GM23338 (cell line): Measurements from ENCODE around the gene SLCO3A1. TPM values are rescaled to one million over a fixed set of nuclear protein-coding genes. Genes with fewer than 3 reads are reported as not detected.

Experiments
- ATAC-seq: fragments of 200-7000 bp; cut with Tn5 transposase; 3 replicates; pipeline ENCODE4 v1.9.1; 2020
- DNase-seq: peaks from one replicate; pipeline ENCODE4 v3.0.0-alpha.2; 2015; ENCODE audit warnings: low spot score
- H2AFZ ChIP-seq: fragments of 200-600 bp; sonication (generic); 2 replicates; pipeline ENCODE4 v1.8.0; 2016; ENCODE audit warnings: antibody characterized with exemption, mild to moderate bottlenecking, moderate library complexity
- H3F3A ChIP-seq: fragments of 200-600 bp; sonication (generic); replicated peaks from 2 replicates; pipeline ENCODE4 v1.8.0; 2017; ENCODE audit warnings: antibody characterized with exemption, mixed run types, low read depth
- H3K27ac ChIP-seq: fragments of 200-600 bp; sonication (generic); 2 replicates; pipeline ENCODE4 v1.6.1; 2016; ENCODE audit warnings: low read depth
- H3K27me3 ChIP-seq: fragments of 200-600 bp; sonication (generic); 2 replicates; pipeline ENCODE4 v1.8.0; 2016; ENCODE audit warnings: mild to moderate bottlenecking, mixed run types, moderate library complexity; ENCODE audit not compliant: insufficient read depth
- H3K36me3 ChIP-seq: fragments of 200-600 bp; sonication (generic); 2 replicates; pipeline ENCODE4 v1.8.0; 2016; ENCODE audit warnings: mild to moderate bottlenecking; ENCODE audit not compliant: insufficient read depth
- H3K4me1 ChIP-seq: fragments of 200-600 bp; sonication (generic); 2 replicates; pipeline ENCODE4 v1.8.0; 2016; ENCODE audit warnings: mild to moderate bottlenecking, moderate library complexity; ENCODE audit not compliant: insufficient read depth
- H3K4me2 ChIP-seq: fragments of 200-600 bp; sonication (generic); 2 replicates; pipeline ENCODE4 v1.7.1; 2017; ENCODE audit warnings: mixed run types
- H3K4me3 ChIP-seq: fragments of 200-600 bp; sonication (generic); 2 replicates; pipeline ENCODE4 v1.6.1; 2016; ENCODE audit warnings: mixed run types
- H3K79me2 ChIP-seq: fragments of 200-600 bp; sonication (generic); replicated peaks from 2 replicates; pipeline ENCODE4 v1.8.0; 2017; ENCODE audit warnings: mild to moderate bottlenecking; ENCODE audit not compliant: insufficient read depth
- H3K9me2 ChIP-seq: fragments of 200-600 bp; sonication (generic); 2 replicates; pipeline ENCODE4 v1.8.0; 2017; ENCODE audit not compliant: insufficient read depth
- H4K20me1 ChIP-seq: fragments of 200-600 bp; sonication (generic); replicated peaks from 2 replicates; pipeline ENCODE4 v1.8.0; 2017; ENCODE audit warnings: mild to moderate bottlenecking; ENCODE audit not compliant: insufficient read depth
- H3K27ac Mint-ChIP-seq: 2 replicates; pipeline ENCODE4 v1.8.0; 2020; ENCODE audit warnings: inconsistent platforms, mild to moderate bottlenecking, moderate library complexity, mixed read lengths
- H3K27me3 Mint-ChIP-seq: 3 replicates; pipeline ENCODE4 v1.8.0; 2022; ENCODE audit warnings: low read depth, mild to moderate bottlenecking, moderate library complexity, mixed read lengths, inconsistent platforms; ENCODE audit not compliant: insufficient read depth, poor library complexity
- H3K36me3 Mint-ChIP-seq: 3 replicates; pipeline ENCODE4 v1.8.0; 2021; ENCODE audit warnings: low read depth, mild to moderate bottlenecking, inconsistent platforms, moderate library complexity, mixed read lengths
- H3K4me1 Mint-ChIP-seq: 3 replicates; pipeline ENCODE4 v1.8.0; 2020; ENCODE audit warnings: mild to moderate bottlenecking, inconsistent platforms, mixed read lengths
- H3K4me3 Mint-ChIP-seq: 3 replicates; pipeline ENCODE4 v1.8.0; 2021; ENCODE audit warnings: moderate library complexity, mild to moderate bottlenecking, inconsistent platforms, mixed read lengths
- H3K9me3 Mint-ChIP-seq: 3 replicates; pipeline ENCODE4 v1.8.0; 2020; ENCODE audit warnings: moderate library complexity, mild to moderate bottlenecking, inconsistent platforms, mixed read lengths
- CREB1 ChIP-seq: fragments of 250-450 bp; sonication (Bioruptor Pico); IDR thresholded peaks from 2 replicates; pipeline ENCODE4 v1.5.0; 2020; ENCODE audit warnings: low read depth, mild to moderate bottlenecking, moderate library complexity
- CTCF ChIP-seq, 2 experiments: fragments of 200-600 bp in 1 of 2; sonication (generic) in 1 of 2; conservative IDR thresholded peaks; 2 replicates each; pipeline versions ENCODE4 v1.5.1 to v1.6.1; 2016 to 2017; ENCODE audit warnings: antibody characterized with exemption in 2 of 2, low read depth in 2 of 2, mild to moderate bottlenecking in 2 of 2, moderate library complexity in 1 of 2
- STAT1 ChIP-seq: IDR thresholded peaks from one replicate; pipeline ENCODE4 v1.6.1; 2016; ENCODE audit warnings: antibody characterized with exemption; ENCODE audit not compliant: unreplicated experiment
- ZNF462 ChIP-seq: fragments of 250-450 bp; sonication (Bioruptor Pico); IDR thresholded peaks from 2 replicates; pipeline ENCODE4 v1.5.0; 2020; ENCODE audit warnings: mild to moderate bottlenecking, moderate library complexity
- polyA plus RNA-seq: library from polyadenylated mRNA; unstranded; fragments of >200 nt; fragmentation: Nextera tagmentation; extraction: Ambion mirVana; gene quantifications from 2 replicates; pipeline ENCODE4 v1.2.1, GENCODE V29; 2016
- total RNA-seq: library from RNA; depleted of rRNA; stranded (reverse); fragments of >200 nt; shearing (Covaris generic); gene quantifications from 2 replicates; pipeline ENCODE4 v1.2.3, GENCODE V29; 2014

Gene SLCO3A1
- total and polyA plus RNA-seq, 2 experiments from 2014 or later: 7.3 to 9.4 TPM

GRCh38 chr15:92021792-92022191, 168.3 kb downstream of the SLCO3A1 start:
- Histone ChIP-seq H3F3A (no peaks in the 10 kb centered on the region), H3K27me3 (no peaks in the 10 kb centered on the region), H2AFZ (no peak overlapping the region), H3K79me2 (no peaks in the 10 kb centered on the region), H3K27ac (no peak overlapping the region), H4K20me1 (no peaks in the 10 kb centered on the region; the same call in 1 of the 2 replicates), H3K4me1 (no peaks in the 10 kb centered on the region; the same call in 1 of the 2 replicates), H3K9me2 (no peaks in the 10 kb centered on the region), H3K36me3 (no peaks in the 10 kb centered on the region), H3K4me2 (no peak overlapping the region), H3K4me3 (no peak overlapping the region)
- no peaks in the 10 kb centered on the region; the same call in 2 of the 3 replicates for H3K9me3 Mint-ChIP-seq
- peaks cover 2% of the 10 kb centered on the region; the same call in 1 of the 3 replicates for H3K4me1 Mint-ChIP-seq
- no peak for DNase-seq
- peaks cover 2% of the 10 kb centered on the region for H3K27me3 Mint-ChIP-seq
- H3K36me3 Mint-ChIP-seq: no peaks in the 10 kb centered on the region
- ATAC-seq: no peak
- H3K4me3 Mint-ChIP-seq: no peak overlapping the region
- TF ChIP-seq ZNF462 (CRISPR knock-in tag) (no peak), CTCF (conservative IDR thresholded peaks at IDR 0.05; ENCODE audit: low read depth in 2 of 2) (no peak), CREB1 (no peak), STAT1 (no peak)
- no peak overlapping the region for H3K27ac Mint-ChIP-seq
